ENCODE data around the gene TSPAN5. TPM values are rescaled to one million over a fixed set of nuclear protein-coding genes. Genes with fewer than 3 reads are reported as not detected.

The TSPAN5 gene
- total RNA-seq, 4 donors from 2014 or later = 25.5 to 41.5 (median 36.5) TPM

GRCh38 chr4:98648602-98649001, 9.8 kb downstream of the TSPAN5 start:
- no peak for DNase-seq (ENCODE audit: low spot score in 2 of 2)
- WGBS, 2 donors = 65 to 72% methylated on average over 5 of the region's 5 CpGs
- no peak overlapping the region for H3K4me3 ChIP-seq (ENCODE audit: low read depth, poor library complexity, severe bottlenecking)
- no peak for TF ChIP-seq POLR2A (IDR thresholded peaks at IDR 0.05)
- TF ChIP-seq CTCF (IDR thresholded peaks at IDR 0.05) = no peak
- intact Hi-C loops (cut with DNase I; ENCODE audit: low total_unique reads) = no loop called here

- no peak for DNase-seq (ENCODE audit: low spot score in 2 of 2)
- H3K4me3 ChIP-seq (ENCODE audit: low read depth, poor library complexity, severe bottlenecking) = no peak overlapping the region
- no peak for TF ChIP-seq POLR2A (IDR thresholded peaks at IDR 0.05)
- no peak for TF ChIP-seq CTCF (IDR thresholded peaks at IDR 0.05)
- intact Hi-C loops (cut with DNase I; ENCODE audit: low total_unique reads) = no loop called here
- 92 to 93% methylated on average over 3 of the region's 3 CpGs for WGBS, 2 donors
These were observed 12.0 kb downstream of the TSPAN5 start for GRCh38 chr4:98646422-98646821.

DNA sequence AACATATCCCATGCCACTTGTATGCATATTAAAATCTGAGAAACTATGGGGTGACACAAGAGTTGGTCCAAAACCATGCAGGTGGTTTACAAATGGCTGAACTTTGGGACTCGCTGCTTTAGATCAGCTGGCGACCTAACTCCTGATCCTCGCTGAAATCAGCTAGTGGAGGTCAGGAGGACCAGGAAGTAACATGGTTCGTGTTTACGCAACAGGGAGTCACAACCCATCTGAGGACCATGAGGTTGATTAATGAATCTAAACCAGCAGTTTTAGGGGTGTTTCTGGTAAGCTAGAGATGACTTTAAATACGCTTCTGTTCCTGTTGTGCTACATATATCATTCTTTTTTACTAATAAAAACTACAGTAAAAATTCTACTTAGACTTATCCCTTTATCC, 12.9 kb downstream of the TSPAN5 start:
- no peak overlapping the region for H3K4me3 ChIP-seq (ENCODE audit: low read depth, poor library complexity, severe bottlenecking)
- TF ChIP-seq POLR2A (IDR thresholded peaks at IDR 0.05) (no peak), CTCF (IDR thresholded peaks at IDR 0.05) (no peak)
- DNase-seq (ENCODE audit: low spot score in 2 of 2) = no peak
- 95 to 97% methylated on average over 6 of the region's 6 CpGs for WGBS, 2 donors
- intact Hi-C loops (cut with DNase I; ENCODE audit: low total_unique reads) = no loop called here

DNA sequence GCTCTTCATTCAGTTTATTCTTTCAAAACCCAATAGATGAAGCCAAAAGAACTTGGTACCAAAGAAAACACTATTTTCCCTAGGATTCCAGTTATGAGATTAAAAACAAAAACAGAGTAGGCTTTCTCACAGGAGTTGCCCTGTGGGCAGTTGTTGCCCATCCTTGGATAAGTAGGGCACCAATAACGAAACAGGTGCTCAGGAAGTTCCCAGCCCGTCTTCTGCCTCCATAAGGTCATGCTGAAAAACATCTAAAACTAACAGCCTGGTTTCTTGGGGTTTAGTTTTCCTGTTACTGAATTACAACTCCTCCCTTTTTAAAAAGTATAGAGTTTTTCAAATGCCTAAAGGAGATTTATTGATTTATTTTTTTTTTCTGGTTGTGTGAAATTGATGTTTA, 14.7 kb downstream of the TSPAN5 start:
- no peak for TF ChIP-seq CTCF (IDR thresholded peaks at IDR 0.05)
- TF ChIP-seq POLR2A (IDR thresholded peaks at IDR 0.05) = no peak
- no peak for DNase-seq (ENCODE audit: low spot score in 2 of 2)
- intact Hi-C loops (cut with DNase I; ENCODE audit: low total_unique reads) = no loop called here
- WGBS, 2 donors = 69 to 82% methylated on average over 2 of the region's 2 CpGs
- no peak overlapping the region for H3K4me3 ChIP-seq (ENCODE audit: low read depth, poor library complexity, severe bottlenecking)

DNA sequence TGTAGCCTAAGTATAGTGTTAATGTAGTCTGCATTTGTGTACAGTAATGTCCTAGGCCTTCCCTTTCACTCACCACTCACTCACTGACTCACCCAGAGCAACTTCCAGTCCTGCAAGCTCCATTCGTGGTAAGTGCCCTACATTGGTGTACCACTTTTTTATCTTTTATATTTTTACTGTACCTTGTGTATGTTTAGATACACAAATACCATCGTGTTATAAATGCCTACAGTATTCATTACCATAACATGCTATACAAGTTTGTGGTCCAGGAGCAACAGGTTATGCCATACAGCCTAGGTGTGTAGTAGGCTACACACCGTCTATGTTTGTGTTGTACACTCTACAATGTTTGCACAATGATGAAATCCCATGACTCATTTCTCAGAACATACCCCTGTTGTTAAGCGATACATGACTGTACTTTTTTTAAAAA, 15.4 kb downstream of the TSPAN5 start:
- no peak for TF ChIP-seq CTCF (IDR thresholded peaks at IDR 0.05)
- intact Hi-C loops (cut with DNase I; ENCODE audit: low total_unique reads) = no loop called here
- WGBS, 2 donors = 62 to 65% methylated on average over 4 of the region's 4 CpGs
- no peak overlapping the region for H3K4me3 ChIP-seq (ENCODE audit: low read depth, poor library complexity, severe bottlenecking)
- DNase-seq (ENCODE audit: low spot score in 2 of 2) = no peak

DNA sequence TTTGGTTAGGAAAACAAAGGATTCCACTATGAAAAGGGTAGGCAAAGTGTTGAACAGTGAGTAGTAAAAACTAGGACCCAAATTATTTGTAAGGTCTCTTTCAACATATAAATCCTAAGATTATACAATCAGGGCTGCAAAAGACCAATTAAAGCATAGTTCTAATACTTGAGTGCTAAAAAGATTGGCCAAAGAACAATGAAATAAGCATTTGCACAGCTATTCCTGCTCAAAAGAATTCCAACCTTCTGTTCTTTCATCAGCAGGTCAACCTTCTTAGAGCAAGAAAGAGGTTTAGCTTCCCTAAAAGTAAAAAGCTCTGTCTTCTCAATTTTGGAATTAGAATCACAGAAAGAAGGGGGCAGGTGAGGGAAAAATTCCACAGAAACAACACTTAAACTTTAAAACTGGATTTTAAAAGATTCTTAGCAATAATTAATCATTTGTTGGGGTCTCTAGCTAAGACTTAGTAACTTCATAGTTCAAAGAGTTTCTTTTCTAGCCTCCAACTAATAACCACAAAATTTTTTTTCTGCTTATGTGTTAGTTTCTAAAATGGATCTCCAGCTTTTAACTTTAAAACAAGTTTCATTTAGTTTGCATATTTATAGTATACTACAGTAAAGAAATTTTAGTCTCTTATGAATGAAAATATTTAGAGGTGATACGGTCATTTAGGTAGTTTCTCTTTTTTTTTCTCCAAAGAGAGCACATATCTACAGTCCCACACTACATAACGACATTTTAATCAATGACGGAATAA, 16.3 kb downstream of the TSPAN5 start:
- H3K4me3 ChIP-seq (ENCODE audit: low read depth, poor library complexity, severe bottlenecking) = no peak overlapping the region
- no peak for TF ChIP-seq POLR2A (IDR thresholded peaks at IDR 0.05)
- no peak for TF ChIP-seq CTCF (IDR thresholded peaks at IDR 0.05)
- WGBS, 2 donors = 95 to 98% methylated on average over 3 of the region's 3 CpGs
- intact Hi-C loops (cut with DNase I; ENCODE audit: low total_unique reads) = no loop called here
- no peak for DNase-seq (ENCODE audit: low spot score in 2 of 2)

Data from lower leg skin (tissue), 4 donors.